Tibial artery (tissue), 4 donors: ENCODE data around the gene ZDHHC24.

ENCODE experiments used
- DNase-seq, 2 donors: peaks; one replicate each; pipeline ENCODE4 v3.0.0-alpha.2; 2019
- H3K27ac ChIP-seq, 2 donors: fragments of 200-600 bp; sonication (generic) in 1 of 2; 1 replicate in 1 of 2; 2 replicates in 1 of 2; pipeline ENCODE4 v1.5.1; 2018 to 2019; ENCODE audit warnings: mild to moderate bottlenecking in 1 of 2
- H3K27me3 ChIP-seq, 2 donors: fragments of 200-600 bp; sonication (generic) in 1 of 2; one replicate each; pipeline versions ENCODE4 v1.5.1 to v1.6.0; 2016 to 2019
- H3K36me3 ChIP-seq, 3 donors: fragments of 200-600 bp; sonication (generic) in 2 of 3; one replicate each; pipeline ENCODE4 v1.5.1; 2016 to 2019; ENCODE audit warnings: mild to moderate bottlenecking in 2 of 3
- H3K4me1 ChIP-seq, 4 donors: fragments of 200-600 bp; sonication (generic) in 2 of 4; 1 replicate in 3 of 4; 2 replicates in 1 of 4; pipeline ENCODE4 v1.5.1; 2016 to 2019
- H3K4me3 ChIP-seq, 2 donors: fragments of 200-600 bp; sonication (generic) in 1 of 2; 1 replicate in 1 of 2; 2 replicates in 1 of 2; pipeline ENCODE4 v1.5.1; 2018 to 2019; ENCODE audit warnings: mild to moderate bottlenecking in 2 of 2
- H3K9me3 ChIP-seq, 3 donors: fragments of 200-600 bp; sonication (generic) in 1 of 3; one replicate each; pipeline ENCODE4 v1.5.1; 2016 to 2019
- CTCF ChIP-seq, 2 experiments: fragments of 200-600 bp in 1 of 2; fragments of 450-650 bp in 1 of 2; IDR thresholded peaks; one replicate each; pipeline ENCODE4 v1.5.1; 2017 to 2019; ENCODE audit warnings: antibody characterized with exemption in 2 of 2, mild to moderate bottlenecking in 1 of 2, moderate library complexity in 1 of 2
- intact Hi-C: fragments of 100-400 bp; cut with DNase I; formaldehyde crosslinking; loops from one replicate; pipeline ENCODE4 v1.15.0; 2023; ENCODE audit warnings: low total_unique reads

The ZDHHC24 gene

GRCh38 chr11:66563832-66564231, 18.0 kb upstream of the ZDHHC24 start:
- Histone ChIP-seq H3K27me3 (no peaks in the 10 kb centered on the region), H3K9me3 (no peaks in the 10 kb centered on the region), H3K4me3 (no peak overlapping the region), H3K27ac (no peak overlapping the region), H3K36me3 (peaks cover 0 to 41% (median 3%) of the 10 kb centered on the region in 3 donors), H3K4me1 (peaks cover 0 to 24% (median 18%) of the 10 kb centered on the region in 4 donors)
- intact Hi-C loops, result no loop called here
- DNase-seq, result no peak
- TF ChIP-seq CTCF (IDR thresholded peaks at IDR 0.05), result no peak

- intact Hi-C loops, result no loop called here
- no peak for DNase-seq
- no peak for TF ChIP-seq CTCF (IDR thresholded peaks at IDR 0.05)
Measured at GRCh38 chr11:66562907-66563583, 17.2 kb upstream of the ZDHHC24 start.

GRCh38 chr11:66562275-66562674, 16.4 kb upstream of the ZDHHC24 start:
- intact Hi-C loops, result no loop called here
- H3K4me1 ChIP-seq, result peaks cover 0 to 14% (median 12%) of the 10 kb centered on the region in 4 donors
- no peak overlapping the region for H3K27ac ChIP-seq
- no peak for DNase-seq
- H3K9me3 ChIP-seq, result no peaks in the 10 kb centered on the region
- H3K36me3 ChIP-seq, result peaks cover 0 to 41% (median 3%) of the 10 kb centered on the region in 3 donors
- no peak overlapping the region for H3K4me3 ChIP-seq
- no peak for TF ChIP-seq CTCF (IDR thresholded peaks at IDR 0.05)
- H3K27me3 ChIP-seq, result peaks cover 0 to 10% of the 10 kb centered on the region in 2 donors

More at GRCh38 chr11:66562907-66563583, 17.2 kb upstream of the ZDHHC24 start:
- Histone ChIP-seq H3K27ac (no peak overlapping the region), H3K27me3 (peaks cover 0 to 2% of the 10 kb centered on the region in 2 donors), H3K36me3 (peaks cover 0 to 41% (median 3%) of the 10 kb centered on the region in 3 donors), H3K9me3 (no peaks in the 10 kb centered on the region), H3K4me1 (peaks cover 0 to 22% (median 16%) of the 10 kb centered on the region in 4 donors), H3K4me3 (no peak overlapping the region)

GRCh38 chr11:66561975-66562248, 16.1 kb upstream of the ZDHHC24 start:
- Histone ChIP-seq H3K4me3 (no peak overlapping the region), H3K36me3 (peaks cover 0 to 41% (median 3%) of the 10 kb centered on the region in 3 donors), H3K9me3 (no peaks in the 10 kb centered on the region), H3K27ac (no peak overlapping the region), H3K4me1 (peaks cover 0 to 13% (median 11%) of the 10 kb centered on the region in 4 donors), H3K27me3 (peaks cover 0 to 12% of the 10 kb centered on the region in 2 donors)
- intact Hi-C loops, result no loop called here
- DNase-seq, result no peak
- TF ChIP-seq CTCF (IDR thresholded peaks at IDR 0.05), result no peak

GRCh38 chr11:66561178-66561974, 15.5 kb upstream of the ZDHHC24 start:
- DNase-seq, result no peak
- TF ChIP-seq CTCF (IDR thresholded peaks at IDR 0.05), result no peak
- Histone ChIP-seq H3K27ac (no peak overlapping the region), H3K27me3 (peaks cover 0 to 15% of the 10 kb centered on the region in 2 donors), H3K9me3 (no peaks in the 10 kb centered on the region), H3K4me3 (no peak overlapping the region), H3K4me1 (peaks cover 0 to 13% (median 11%) of the 10 kb centered on the region in 4 donors), H3K36me3 (peaks cover 0 to 41% (median 3%) of the 10 kb centered on the region in 3 donors)
- intact Hi-C loops, result no loop called here
